Measurements from ENCODE around the gene SCIN.
"Not testable (repeated sequence)": the region's sequence is repeated elsewhere in the genome, so short reads cannot be mapped to it uniquely, and the experiment has no call there.

SCIN gene

GRCh38 chr7:12690041-12690878 lies 119.7 kb downstream of the SCIN start:
- no peak for DNase-seq

GRCh38 chr7:12691388-12691787 lies 120.9 kb downstream of the SCIN start:
- DNase-seq, result not testable (repeated sequence)

DNA sequence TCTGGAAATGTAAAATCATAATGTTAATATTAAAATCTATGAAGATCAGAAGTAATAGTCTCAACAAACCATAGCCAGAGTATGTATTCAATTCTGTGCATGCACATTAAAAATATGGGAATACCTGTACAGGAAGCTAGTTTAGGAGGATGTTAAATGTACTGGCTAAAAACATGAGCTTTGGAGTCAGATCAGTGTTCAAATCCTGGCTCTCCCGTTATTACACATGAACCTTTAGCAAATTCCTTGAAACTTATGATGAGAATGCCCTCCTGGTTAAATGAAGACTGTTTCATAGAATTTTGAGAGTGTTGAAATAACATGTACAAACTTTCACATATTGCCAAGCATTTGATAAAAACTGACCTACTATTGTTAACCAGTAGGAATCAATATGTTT lies 121.5 kb downstream of the SCIN start:
- no peak for DNase-seq

DNA sequence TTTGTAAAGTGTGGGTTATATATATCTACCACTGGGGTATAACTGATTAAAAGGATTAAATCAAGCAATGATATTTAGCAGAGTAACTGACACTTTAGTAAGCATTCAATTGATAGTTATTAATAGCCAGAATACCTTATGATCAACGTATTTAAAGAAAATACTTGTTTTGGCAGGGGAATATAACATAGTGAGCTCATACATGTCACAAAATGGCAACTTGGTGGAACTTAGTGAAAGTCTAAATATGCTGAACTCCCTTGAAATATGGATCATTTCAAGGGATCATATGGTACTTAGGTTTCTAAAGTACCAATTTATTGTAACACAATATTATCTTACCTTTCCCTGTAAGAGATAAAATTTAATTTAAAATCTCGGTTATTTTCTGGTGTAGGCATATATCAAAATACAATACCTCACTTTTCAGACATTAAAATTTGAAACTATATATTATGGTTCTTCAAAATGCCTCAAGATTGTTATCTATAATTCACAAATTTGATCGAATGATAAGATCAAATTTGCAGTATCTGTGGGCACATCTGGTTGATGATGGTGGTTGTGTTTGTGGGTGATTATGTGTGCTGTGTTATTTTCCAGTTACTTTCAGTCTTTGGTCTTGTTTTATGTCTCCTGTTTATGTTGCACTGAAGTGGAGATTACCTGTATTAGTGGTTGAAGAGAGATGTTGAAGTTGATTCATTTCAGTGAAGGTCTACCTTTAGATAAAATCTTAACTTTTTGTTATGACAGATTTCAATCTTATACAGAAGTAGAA lies 122.1 kb downstream of the SCIN start:
- no peak for DNase-seq

DNA sequence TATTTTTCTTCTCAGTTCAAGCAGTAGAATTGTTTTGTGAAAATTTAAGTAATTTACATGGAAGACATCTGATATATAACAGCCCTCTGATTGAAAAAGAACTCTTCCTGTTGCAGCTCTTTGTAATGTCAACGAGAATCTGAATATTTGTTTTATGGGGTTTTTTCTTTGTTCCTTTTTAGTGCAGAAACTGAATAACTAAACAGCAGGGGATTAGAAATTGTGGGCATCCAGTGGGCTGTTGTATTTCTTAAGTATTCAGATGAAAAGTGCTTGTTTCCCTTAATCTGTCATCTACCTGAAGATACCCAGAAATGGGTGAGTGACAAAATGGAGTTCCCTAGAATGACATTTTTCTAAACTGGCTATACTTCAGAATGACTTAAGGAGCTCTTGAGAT lies 124.3 kb downstream of the SCIN start:
- no peak for DNase-seq

GRCh38 chr7:12695965-12696364 lies 125.4 kb downstream of the SCIN start:
- DNase-seq, result no peak

DNA sequence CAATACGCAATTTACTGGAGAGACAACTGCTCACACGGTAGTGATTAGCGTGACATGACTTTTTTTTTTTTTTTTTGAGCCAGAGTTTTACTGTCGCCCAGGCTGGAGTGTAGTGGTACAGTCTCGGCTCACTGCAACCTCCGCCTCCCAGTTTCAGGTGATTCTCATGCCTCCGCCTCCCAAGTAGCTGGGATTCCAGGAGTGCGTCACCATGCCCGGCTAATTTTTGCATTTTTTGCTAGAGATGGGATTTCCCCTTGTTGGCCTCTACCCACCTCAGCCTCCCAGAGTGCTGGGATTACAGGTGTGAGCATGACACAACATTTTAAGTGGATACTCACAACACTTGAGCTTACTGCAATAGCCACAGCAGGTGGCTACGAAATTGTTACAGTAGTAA lies 128.8 kb downstream of the SCIN start:
- no peak for DNase-seq

GRCh38 chr7:12701433-12701832 lies 130.9 kb downstream of the SCIN start:
- no peak for DNase-seq

GRCh38 chr7:12703881-12704280 lies 133.4 kb downstream of the SCIN start:
- no peak for DNase-seq

DNA sequence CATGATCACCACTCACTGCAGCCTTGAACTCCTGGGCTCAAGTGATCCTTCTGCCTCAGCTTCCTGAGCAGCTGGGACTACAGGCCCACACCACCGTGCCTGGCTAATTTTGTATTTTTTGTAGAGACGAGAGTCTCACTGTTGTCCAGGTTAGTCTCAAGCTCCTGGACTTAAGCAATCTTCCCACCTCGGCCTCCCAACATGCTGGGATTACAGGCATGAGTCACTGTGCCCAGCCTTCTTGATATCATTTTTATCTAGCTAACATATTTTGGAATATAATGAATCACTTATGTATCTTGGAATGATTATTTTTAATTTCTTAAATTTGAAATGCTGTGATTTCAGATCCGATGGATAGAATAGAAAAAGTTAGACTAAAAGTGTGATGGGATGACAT lies 135.4 kb downstream of the SCIN start:
- no peak for DNase-seq

- no peak for DNase-seq
These were observed 136.5 kb downstream of the SCIN start for GRCh38 chr7:12706900-12707536.

DNA sequence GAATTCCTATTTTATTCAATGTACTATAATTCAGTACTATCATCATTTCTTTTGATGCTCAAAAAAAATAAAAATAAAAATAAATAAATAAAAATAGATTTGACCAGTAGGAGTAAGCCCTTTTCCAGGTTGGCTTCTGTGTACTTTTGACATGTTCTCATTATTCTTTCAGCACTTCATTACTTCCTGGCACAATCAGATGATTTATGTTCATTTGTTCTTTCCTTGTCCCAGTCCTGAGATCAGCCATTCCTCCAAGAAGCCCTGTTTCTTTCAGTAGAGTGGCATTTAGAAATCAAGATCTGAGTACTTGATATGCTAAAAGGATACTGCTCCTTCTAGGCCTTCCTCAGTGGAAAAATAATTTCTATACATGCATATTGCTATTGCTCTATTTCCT lies 137.8 kb downstream of the SCIN start:
- no peak for DNase-seq

All from NCI-H1092 treated with DMSO at 0.1 percent for 48 hours (cell line).